ENCODE measurements around the gene AMPD3.

Gene AMPD3

DNA sequence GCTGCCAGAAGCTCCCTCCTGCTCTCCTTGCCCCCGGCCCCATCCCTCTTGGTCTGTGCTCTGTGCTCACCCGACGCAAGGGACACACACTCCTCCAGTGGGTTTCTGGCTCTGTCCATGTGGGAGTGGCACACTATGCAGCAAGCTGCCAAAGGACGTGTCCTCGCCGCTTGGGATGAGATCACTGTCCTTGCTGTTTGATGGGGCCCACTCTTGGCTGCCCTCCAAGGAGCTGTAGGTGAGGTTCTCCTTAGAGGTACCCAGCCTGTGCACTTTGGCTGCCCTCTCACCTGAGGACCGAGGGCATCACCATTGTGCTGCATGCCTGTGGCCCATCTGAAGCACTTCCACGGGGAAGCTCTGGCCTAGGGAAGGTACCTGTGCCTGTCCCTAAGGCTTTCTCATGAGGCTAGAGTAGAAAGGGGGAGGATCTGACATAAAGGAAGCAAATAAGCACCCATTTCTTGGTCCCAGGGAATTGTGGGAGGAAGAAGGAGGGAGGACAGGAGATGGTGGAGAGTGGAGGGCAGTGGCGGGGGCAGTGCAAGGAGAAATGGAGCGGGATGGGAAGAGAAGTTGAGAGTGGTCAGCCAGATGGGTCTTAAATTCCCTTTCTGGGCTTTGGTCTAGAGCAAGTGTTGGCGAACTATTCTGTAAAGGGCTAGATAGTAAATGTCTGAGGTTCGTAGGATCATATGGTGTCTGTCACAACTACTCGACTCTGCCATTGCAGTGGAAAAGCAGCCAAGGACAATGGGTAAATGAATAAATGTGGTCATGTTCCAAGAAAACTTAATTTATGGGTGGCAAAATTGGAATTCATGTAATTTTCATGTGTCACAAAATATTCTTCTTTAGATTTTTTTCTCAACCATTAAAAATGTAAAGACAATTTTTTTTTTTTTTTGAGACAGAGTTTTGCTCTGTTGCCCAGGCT is 47.0 kb upstream of the AMPD3 start:
- H3K9me3 ChIP-seq (ENCODE audit: insufficient read depth, low read length), result no peaks in the 10 kb centered on the region
- TF ChIP-seq EZH2phosphoT487 (IDR thresholded peaks at IDR 0.05; ENCODE audit: low read depth), result no peak
- TF ChIP-seq, protein P1, sequence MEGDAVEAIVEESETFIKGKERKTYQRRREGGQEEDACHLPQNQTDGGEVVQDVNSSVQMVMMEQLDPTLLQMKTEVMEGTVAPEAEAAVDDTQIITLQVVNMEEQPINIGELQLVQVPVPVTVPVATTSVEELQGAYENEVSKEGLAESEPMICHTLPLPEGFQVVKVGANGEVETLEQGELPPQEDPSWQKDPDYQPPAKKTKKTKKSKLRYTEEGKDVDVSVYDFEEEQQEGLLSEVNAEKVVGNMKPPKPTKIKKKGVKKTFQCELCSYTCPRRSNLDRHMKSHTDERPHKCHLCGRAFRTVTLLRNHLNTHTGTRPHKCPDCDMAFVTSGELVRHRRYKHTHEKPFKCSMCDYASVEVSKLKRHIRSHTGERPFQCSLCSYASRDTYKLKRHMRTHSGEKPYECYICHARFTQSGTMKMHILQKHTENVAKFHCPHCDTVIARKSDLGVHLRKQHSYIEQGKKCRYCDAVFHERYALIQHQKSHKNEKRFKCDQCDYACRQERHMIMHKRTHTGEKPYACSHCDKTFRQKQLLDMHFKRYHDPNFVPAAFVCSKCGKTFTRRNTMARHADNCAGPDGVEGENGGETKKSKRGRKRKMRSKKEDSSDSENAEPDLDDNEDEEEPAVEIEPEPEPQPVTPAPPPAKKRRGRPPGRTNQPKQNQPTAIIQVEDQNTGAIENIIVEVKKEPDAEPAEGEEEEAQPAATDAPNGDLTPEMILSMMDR (IDR thresholded peaks at IDR 0.05; ENCODE audit: low read depth, low read length), result no peak
- no peaks in the 10 kb centered on the region for H3K4me1 ChIP-seq (ENCODE audit: low read length)
- H3K27me3 ChIP-seq (ENCODE audit: low read depth, low read length), result no peaks in the 10 kb centered on the region
- H3K79me2 ChIP-seq (ENCODE audit: low read length), result no peaks in the 10 kb centered on the region
- no peak overlapping the region for H3K27ac ChIP-seq (ENCODE audit: low read length)
- H3K4me3 ChIP-seq (ENCODE audit: low read length), result no peak overlapping the region
- no peak overlapping the region for H2AFZ ChIP-seq (ENCODE audit: low read depth, low read length)
- H4K20me1 ChIP-seq (ENCODE audit: insufficient read depth, low read length), result no peaks in the 10 kb centered on the region
- H3K4me2 ChIP-seq (ENCODE audit: low read length), result no peak overlapping the region
- no peak overlapping the region for H3K9ac ChIP-seq (ENCODE audit: low read length)
- no peaks in the 10 kb centered on the region for H3K36me3 ChIP-seq (replicated peaks; ENCODE audit: low read depth, low read length)

DNA sequence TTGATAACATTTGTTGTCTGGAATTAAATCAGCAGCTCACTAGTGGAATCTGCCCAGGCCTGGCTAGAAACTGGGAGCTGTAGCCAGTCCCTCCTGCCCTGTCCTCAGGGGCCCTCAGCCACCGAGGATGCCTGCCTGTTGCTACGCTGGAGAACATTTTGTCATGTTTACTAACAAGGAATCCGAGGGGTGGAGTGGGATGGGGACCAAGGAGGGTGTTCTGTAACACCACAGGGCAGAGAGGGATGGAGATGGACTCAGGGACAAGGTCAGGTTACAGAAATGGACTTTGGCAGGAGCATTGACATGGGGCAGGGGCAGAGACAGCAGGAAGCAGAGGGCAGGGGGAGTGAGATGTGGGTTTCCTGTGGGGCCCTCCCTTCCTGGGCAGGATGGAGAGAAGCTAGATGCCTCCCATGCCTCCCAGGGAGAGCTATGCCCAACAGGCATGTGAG is 45.8 kb upstream of the AMPD3 start:
- no peaks in the 10 kb centered on the region for H3K4me1 ChIP-seq (ENCODE audit: low read length)
- TF ChIP-seq, protein P1 (IDR thresholded peaks at IDR 0.05; ENCODE audit: low read depth, low read length), result no peak
- no peak for TF ChIP-seq EZH2phosphoT487 (IDR thresholded peaks at IDR 0.05; ENCODE audit: low read depth)
- no peak overlapping the region for H3K27ac ChIP-seq (ENCODE audit: low read length)

GRCh38 chr11:10410106-10410843 is 44.8 kb upstream of the AMPD3 start:
- Histone ChIP-seq H3K9ac (ENCODE audit: low read length) (no peak overlapping the region), H3K4me1 (ENCODE audit: low read length) (no peaks in the 10 kb centered on the region), H3K4me3 (ENCODE audit: low read length) (no peak overlapping the region), H3K27ac (ENCODE audit: low read length) (no peak overlapping the region), H3K9me3 (ENCODE audit: insufficient read depth, low read length) (no peaks in the 10 kb centered on the region), H3K4me2 (ENCODE audit: low read length) (no peak overlapping the region), H4K20me1 (ENCODE audit: insufficient read depth, low read length) (no peaks in the 10 kb centered on the region), H3K27me3 (ENCODE audit: low read depth, low read length) (0 out of 2 replicates have a peak, but pooled peaks cover 6% of the 10 kb centered on the region), H3K79me2 (ENCODE audit: low read length) (no peaks in the 10 kb centered on the region), H3K36me3 (replicated peaks; ENCODE audit: low read depth, low read length) (no peaks in the 10 kb centered on the region), H2AFZ (ENCODE audit: low read depth, low read length) (no peak overlapping the region)
- no peak for TF ChIP-seq EZH2phosphoT487 (IDR thresholded peaks at IDR 0.05; ENCODE audit: low read depth)
- TF ChIP-seq, protein P1 (IDR thresholded peaks at IDR 0.05; ENCODE audit: low read depth, low read length), result no peak

More for the DNA sequence above, 45.8 kb upstream of the AMPD3 start:
- H3K79me2 ChIP-seq (ENCODE audit: low read length), result no peaks in the 10 kb centered on the region
- no peak overlapping the region for H3K9ac ChIP-seq (ENCODE audit: low read length)
- no peak overlapping the region for H3K4me2 ChIP-seq (ENCODE audit: low read length)
- H3K36me3 ChIP-seq (replicated peaks; ENCODE audit: low read depth, low read length), result no peaks in the 10 kb centered on the region
- 0 out of 2 replicates have a peak, but pooled peaks cover under 1% of the 10 kb centered on the region for H3K27me3 ChIP-seq (ENCODE audit: low read depth, low read length)
- no peak overlapping the region for H3K4me3 ChIP-seq (ENCODE audit: low read length)
- no peaks in the 10 kb centered on the region for H4K20me1 ChIP-seq (ENCODE audit: insufficient read depth, low read length)
- no peak overlapping the region for H2AFZ ChIP-seq (ENCODE audit: low read depth, low read length)
- no peaks in the 10 kb centered on the region for H3K9me3 ChIP-seq (ENCODE audit: insufficient read depth, low read length)

DNA sequence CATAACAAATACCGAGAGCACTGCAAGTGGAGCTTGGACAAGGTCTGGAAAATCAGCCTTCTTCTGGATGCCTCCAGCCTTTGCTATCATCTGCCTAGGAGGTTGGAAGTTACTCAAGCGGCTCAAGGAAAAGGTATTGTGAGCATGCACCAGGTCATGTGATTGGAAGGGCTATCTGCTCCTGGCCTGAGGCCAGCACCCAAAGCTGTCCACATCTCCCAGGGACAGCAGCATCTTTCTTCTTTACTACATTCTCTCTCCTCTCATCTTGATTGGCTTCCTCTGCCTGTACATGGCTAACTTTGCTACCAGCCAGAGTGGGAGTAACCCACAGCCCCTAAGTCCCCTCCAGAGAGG is 44.2 kb upstream of the AMPD3 start:
- H2AFZ ChIP-seq (ENCODE audit: low read depth, low read length), result no peak overlapping the region
- no peaks in the 10 kb centered on the region for H3K4me1 ChIP-seq (ENCODE audit: low read length)
- H4K20me1 ChIP-seq (ENCODE audit: insufficient read depth, low read length), result no peaks in the 10 kb centered on the region
- no peak for TF ChIP-seq EZH2phosphoT487 (IDR thresholded peaks at IDR 0.05; ENCODE audit: low read depth)
- TF ChIP-seq, protein P1 (IDR thresholded peaks at IDR 0.05; ENCODE audit: low read depth, low read length), result no peak
- no peak overlapping the region for H3K27ac ChIP-seq (ENCODE audit: low read length)
- no peaks in the 10 kb centered on the region for H3K79me2 ChIP-seq (ENCODE audit: low read length)
- H3K9ac ChIP-seq (ENCODE audit: low read length), result no peak overlapping the region
- 0 out of 2 replicates have a peak, but pooled peaks cover 6% of the 10 kb centered on the region for H3K27me3 ChIP-seq (ENCODE audit: low read depth, low read length)
- H3K36me3 ChIP-seq (replicated peaks; ENCODE audit: low read depth, low read length), result no peaks in the 10 kb centered on the region
- no peak overlapping the region for H3K4me2 ChIP-seq (ENCODE audit: low read length)
- no peaks in the 10 kb centered on the region for H3K9me3 ChIP-seq (ENCODE audit: insufficient read depth, low read length)
- H3K4me3 ChIP-seq (ENCODE audit: low read length), result no peak overlapping the region
